H9 (cell line): ENCODE results near the gene TXNDC5. TPM values are rescaled to one million over a fixed set of nuclear protein-coding genes. Genes with fewer than 3 reads are reported as not detected.

Experiments used
- DNase-seq: peaks from one replicate; pipeline ENCODE4 v3.0.0-alpha.2; 2017
- H2AFZ ChIP-seq: one replicate; pipeline ENCODE4 v1.6.1; 2013; ENCODE audit warnings: mild to moderate bottlenecking, low read length, control low read depth, moderate library complexity
- H2AK5ac ChIP-seq: 2 replicates; pipeline ENCODE4 v1.6.1; 2013; ENCODE audit warnings: low read length, control low read depth, mixed read lengths; ENCODE audit not compliant: insufficient read length
- H2BK120ac ChIP-seq: one replicate; pipeline ENCODE4 v1.6.1; 2013; ENCODE audit warnings: low read depth, mild to moderate bottlenecking, low read length, control low read depth, inconsistent platforms; ENCODE audit not compliant: poor library complexity, severe bottlenecking
- H2BK12ac ChIP-seq: 2 replicates; pipeline ENCODE4 v1.6.1; 2013; ENCODE audit warnings: low read length, control low read depth, mixed read lengths, low read depth; ENCODE audit not compliant: insufficient read length
- H2BK15ac ChIP-seq: 2 replicates; pipeline ENCODE4 v1.6.1; 2013; ENCODE audit warnings: low read depth, low read length, control low read depth
- H2BK20ac ChIP-seq: one replicate; pipeline ENCODE4 v1.6.1; 2013; ENCODE audit warnings: low read depth, mild to moderate bottlenecking, low read length, control low read depth, inconsistent platforms; ENCODE audit not compliant: poor library complexity, severe bottlenecking
- H2BK5ac ChIP-seq: 2 replicates; pipeline ENCODE4 v1.6.1; 2013; ENCODE audit warnings: low read length, control low read depth, mixed read lengths; ENCODE audit not compliant: insufficient read length
- H3K14ac ChIP-seq: 2 replicates; pipeline ENCODE4 v1.6.1; 2013; ENCODE audit warnings: low read length, control low read depth; ENCODE audit not compliant: insufficient read depth
- H3K18ac ChIP-seq: 2 replicates; pipeline ENCODE4 v1.6.1; 2013; ENCODE audit warnings: low read depth, mild to moderate bottlenecking, mixed read lengths, low read length, control low read depth; ENCODE audit not compliant: insufficient read length
- H3K23ac ChIP-seq: 2 replicates; pipeline ENCODE4 v1.6.1; 2013; ENCODE audit warnings: low read length, control low read depth, mixed read lengths, low read depth; ENCODE audit not compliant: insufficient read length
- H3K23me2 ChIP-seq: 2 replicates; pipeline ENCODE4 v1.6.1; 2013; ENCODE audit warnings: low read depth, mild to moderate bottlenecking, mixed read lengths, low read length, control low read depth; ENCODE audit not compliant: insufficient read length, poor library complexity, severe bottlenecking
- H3K27ac ChIP-seq: 2 replicates; pipeline ENCODE4 v1.5.1; 2013; ENCODE audit warnings: low read length, control low read depth, mixed read lengths, low read depth; ENCODE audit not compliant: insufficient read length
- H3K27me3 ChIP-seq: 2 replicates; pipeline ENCODE4 v1.6.1; 2013; ENCODE audit warnings: low read length, control low read depth, inconsistent platforms; ENCODE audit not compliant: insufficient read depth
- H3K4ac ChIP-seq: 2 replicates; pipeline ENCODE4 v1.6.1; 2013; ENCODE audit warnings: low read depth, mild to moderate bottlenecking, control low read depth, inconsistent platforms, low read length, moderate library complexity
- H3K4me1 ChIP-seq: 2 replicates; pipeline ENCODE4 v1.6.1; 2013; ENCODE audit warnings: low read length, control low read depth, inconsistent platforms; ENCODE audit not compliant: insufficient read depth
- H3K4me2 ChIP-seq: 2 replicates; pipeline ENCODE4 v1.6.1; 2013; ENCODE audit warnings: low read length, control low read depth, mixed read lengths; ENCODE audit not compliant: insufficient read length, insufficient read depth
- H3K56ac ChIP-seq: 2 replicates; pipeline ENCODE4 v1.6.1; 2013; ENCODE audit warnings: low read depth, mild to moderate bottlenecking, mixed read lengths, low read length, control low read depth; ENCODE audit not compliant: insufficient read length
- H3K79me1 ChIP-seq: 2 replicates; pipeline ENCODE4 v1.6.1; 2013; ENCODE audit warnings: low read depth, mild to moderate bottlenecking, moderate library complexity, low read length, control low read depth, inconsistent platforms; ENCODE audit not compliant: insufficient read depth, poor library complexity, severe bottlenecking
- H3K79me2 ChIP-seq: 2 replicates; pipeline ENCODE4 v1.6.1; 2013; ENCODE audit warnings: low read length, control low read depth, inconsistent platforms; ENCODE audit not compliant: insufficient read depth
- H3K9ac ChIP-seq: 2 replicates; pipeline ENCODE4 v1.6.1; 2013; ENCODE audit warnings: low read length, control low read depth, mixed read lengths; ENCODE audit not compliant: insufficient read length; ENCODE audit errors: extremely low read depth
- H3K9me3 ChIP-seq: one replicate; pipeline ENCODE4 v1.6.1; 2013; ENCODE audit warnings: low read depth, low read length, inconsistent platforms; ENCODE audit not compliant: control insufficient read depth
- H3T11ph ChIP-seq: one replicate; pipeline ENCODE4 v1.6.1; 2013; ENCODE audit warnings: mild to moderate bottlenecking, low read length, control low read depth, inconsistent platforms
- H4K20me1 ChIP-seq: one replicate; pipeline ENCODE4 v1.6.1; 2013; ENCODE audit not compliant: control insufficient read depth, insufficient read length, insufficient read depth
- H4K5ac ChIP-seq: 2 replicates; pipeline ENCODE4 v1.6.1; 2013; ENCODE audit warnings: low read depth, mild to moderate bottlenecking, mixed read lengths, low read length, control low read depth; ENCODE audit not compliant: insufficient read length
- H4K8ac ChIP-seq: replicated peaks from 2 replicates; pipeline ENCODE4 v1.6.1; 2013; ENCODE audit warnings: low read length, control low read depth, mixed read lengths, low read depth; ENCODE audit not compliant: insufficient read length
- H4K91ac ChIP-seq: 2 replicates; pipeline ENCODE4 v1.6.1; 2013; ENCODE audit warnings: low read depth, mild to moderate bottlenecking, moderate library complexity, mixed read lengths, low read length, control low read depth; ENCODE audit not compliant: insufficient read length
- H3K27ac Mint-ChIP-seq, 3 experiments: 2 replicates in 2 of 3; 3 replicates in 1 of 3; pipeline ENCODE4 v1.8.0; 2020 to 2021; ENCODE audit warnings: mixed read lengths in 3 of 3, mild to moderate bottlenecking in 1 of 3, moderate library complexity in 1 of 3
- H3K27me3 Mint-ChIP-seq: 2 replicates; pipeline ENCODE4 v1.8.0; 2021; ENCODE audit warnings: low read depth, mild to moderate bottlenecking, moderate library complexity, mixed read lengths
- H3K36me3 Mint-ChIP-seq, 3 experiments: 2 replicates in 2 of 3; 3 replicates in 1 of 3; pipeline ENCODE4 v1.8.0; 2020 to 2021; ENCODE audit warnings: low read depth in 3 of 3, mixed read lengths in 3 of 3; ENCODE audit not compliant: insufficient read depth in 1 of 3
- H3K4me1 Mint-ChIP-seq, 2 experiments: 2 replicates each; pipeline ENCODE4 v1.8.0; 2020; ENCODE audit warnings: mixed read lengths in 2 of 2
- H3K4me3 Mint-ChIP-seq, 2 experiments: 2 replicates in 1 of 2; 3 replicates in 1 of 2; pipeline ENCODE4 v1.8.0; 2020 to 2021; ENCODE audit warnings: mild to moderate bottlenecking in 2 of 2, mixed read lengths in 2 of 2, moderate library complexity in 1 of 2
- H3K9me3 Mint-ChIP-seq, 2 experiments: 2 replicates in 1 of 2; 3 replicates in 1 of 2; pipeline ENCODE4 v1.8.0; 2020; ENCODE audit warnings: mild to moderate bottlenecking in 2 of 2, mixed read lengths in 2 of 2, moderate library complexity in 1 of 2
- WGBS: extraction: QIAGEN DNeasy Blood & Tissue Kit; methylation state at CpG from one replicate; pipeline ENCODE4 v1.1.7; 2013; ENCODE audit warnings: missing lambda C conversion rate, low lambda C conversion rate, mixed read lengths; ENCODE audit not compliant: insufficient read length; ENCODE audit errors: extremely low coverage; 5-methylcytosine and 5-hydroxymethylcytosine counted together
- total RNA-seq: library from RNA; stranded (reverse); gene quantifications from 2 replicates; pipeline ENCODE4 v1.2.1, GENCODE V29; 2021
- TF ChIP-seq, protein P1 (sequence below): fragments of 200-600 bp; sonication (generic); conservative IDR thresholded peaks from 3 replicates; pipeline ENCODE4 v1.8.0; 2021; ENCODE audit warnings: antibody characterized with exemption, mild to moderate bottlenecking

The TXNDC5 gene
- total RNA-seq, 1 experiment from 2014 or later: 130 TPM

DNA sequence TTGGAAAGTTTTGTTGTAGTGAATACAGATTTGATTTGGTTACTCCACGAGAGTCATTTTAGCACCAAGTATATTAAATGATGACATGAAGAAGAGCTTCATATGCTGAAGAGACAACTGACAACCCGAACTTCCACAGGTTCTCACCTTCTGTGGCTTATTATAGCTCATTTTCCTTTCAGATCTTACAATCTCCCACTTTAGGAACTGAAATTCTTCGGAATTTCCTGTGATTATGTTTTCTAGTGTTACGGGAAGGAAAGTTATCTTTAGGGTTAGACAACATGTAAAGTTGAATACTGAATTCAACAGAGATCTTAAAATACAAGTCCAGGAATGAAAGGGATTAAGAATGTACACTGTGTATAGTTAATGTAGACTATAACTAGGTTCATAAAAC is 49.6 kb upstream of the TXNDC5 start:
- Mint-ChIP-seq H3K27ac (no peak overlapping the region), H3K4me3 (no peak overlapping the region), H3K9me3 (peaks cover 0 to 3% of the 10 kb centered on the region in 2 experiments; a peak in 4 of 5 replicates), H3K4me1 (no peaks in the 10 kb centered on the region), H3K36me3 (no peaks in the 10 kb centered on the region), H3K27me3 (no peaks in the 10 kb centered on the region)
- Histone ChIP-seq H3K18ac (no peak overlapping the region), H2BK20ac (no peak overlapping the region), H2AFZ (no peak overlapping the region), H3K79me2 (no peaks in the 10 kb centered on the region), H4K20me1 (no peaks in the 10 kb centered on the region), H3K9ac (no peak overlapping the region), H4K91ac (no peak overlapping the region), H3K4ac (no peak overlapping the region), H3K23ac (no peak overlapping the region), H3K56ac (no peak overlapping the region), H2BK15ac (no peak overlapping the region), H4K5ac (no peak overlapping the region), H3K23me2 (no peaks in the 10 kb centered on the region), H2AK5ac (no peak overlapping the region), H4K8ac (no peak overlapping the region), H3K79me1 (no peaks in the 10 kb centered on the region), H3K4me2 (no peak overlapping the region), H3K9me3 (no peaks in the 10 kb centered on the region), H2BK12ac (no peak overlapping the region), H3K4me1 (no peaks in the 10 kb centered on the region), H2BK5ac (no peak overlapping the region), H3K27ac (no peak overlapping the region), H2BK120ac (no peak overlapping the region), H3T11ph (no peak overlapping the region), H3K14ac (no peak overlapping the region), H3K27me3 (no peaks in the 10 kb centered on the region)
- no peak for DNase-seq
- TF ChIP-seq, protein P1, sequence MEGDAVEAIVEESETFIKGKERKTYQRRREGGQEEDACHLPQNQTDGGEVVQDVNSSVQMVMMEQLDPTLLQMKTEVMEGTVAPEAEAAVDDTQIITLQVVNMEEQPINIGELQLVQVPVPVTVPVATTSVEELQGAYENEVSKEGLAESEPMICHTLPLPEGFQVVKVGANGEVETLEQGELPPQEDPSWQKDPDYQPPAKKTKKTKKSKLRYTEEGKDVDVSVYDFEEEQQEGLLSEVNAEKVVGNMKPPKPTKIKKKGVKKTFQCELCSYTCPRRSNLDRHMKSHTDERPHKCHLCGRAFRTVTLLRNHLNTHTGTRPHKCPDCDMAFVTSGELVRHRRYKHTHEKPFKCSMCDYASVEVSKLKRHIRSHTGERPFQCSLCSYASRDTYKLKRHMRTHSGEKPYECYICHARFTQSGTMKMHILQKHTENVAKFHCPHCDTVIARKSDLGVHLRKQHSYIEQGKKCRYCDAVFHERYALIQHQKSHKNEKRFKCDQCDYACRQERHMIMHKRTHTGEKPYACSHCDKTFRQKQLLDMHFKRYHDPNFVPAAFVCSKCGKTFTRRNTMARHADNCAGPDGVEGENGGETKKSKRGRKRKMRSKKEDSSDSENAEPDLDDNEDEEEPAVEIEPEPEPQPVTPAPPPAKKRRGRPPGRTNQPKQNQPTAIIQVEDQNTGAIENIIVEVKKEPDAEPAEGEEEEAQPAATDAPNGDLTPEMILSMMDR: no peak
- WGBS: no CpG with 5 or more reads among the region's 4 CpGs
